ENCODE results near the gene ADNP.

- no peak for TF ChIP-seq CTCF (IDR thresholded peaks at IDR 0.05)
- TF ChIP-seq POLR2A (IDR thresholded peaks at IDR 0.05) = no peak
Observed at GRCh38 chr20:50943069-50943468, 11.8 kb upstream of the ADNP start.

Data from esophagus squamous epithelium (tissue), 4 donors.